Fibroblast of pulmonary artery (primary cell): ENCODE data around the gene ADH6.
A peak's percentile ranks its signal among the peaks of the same experiment; 100 is the strongest.

Source experiments
- DNase-seq: peaks from one replicate; pipeline ENCODE4 v3.0.0-alpha.2; 2010; ENCODE audit warnings: low read depth
- H3K4me3 ChIP-seq: replicated peaks from 2 replicates; pipeline ENCODE4 v1.5.1; 2011; ENCODE audit warnings: low read depth, mild to moderate bottlenecking, control low read depth, low read length, moderate library complexity
- CTCF ChIP-seq: IDR thresholded peaks from 2 replicates; pipeline ENCODE4 v1.5.1; 2011; ENCODE audit warnings: mild to moderate bottlenecking, control low read depth, low read length, inconsistent platforms; ENCODE audit errors: missing control alignments

The ADH6 gene

GRCh38 chr4:99221980-99222379 lies 2.9 kb upstream of the ADH6 start:
- peak; percentile 31 for DNase-seq
- no peak for TF ChIP-seq CTCF
- no peak overlapping the region for H3K4me3 ChIP-seq

DNA sequence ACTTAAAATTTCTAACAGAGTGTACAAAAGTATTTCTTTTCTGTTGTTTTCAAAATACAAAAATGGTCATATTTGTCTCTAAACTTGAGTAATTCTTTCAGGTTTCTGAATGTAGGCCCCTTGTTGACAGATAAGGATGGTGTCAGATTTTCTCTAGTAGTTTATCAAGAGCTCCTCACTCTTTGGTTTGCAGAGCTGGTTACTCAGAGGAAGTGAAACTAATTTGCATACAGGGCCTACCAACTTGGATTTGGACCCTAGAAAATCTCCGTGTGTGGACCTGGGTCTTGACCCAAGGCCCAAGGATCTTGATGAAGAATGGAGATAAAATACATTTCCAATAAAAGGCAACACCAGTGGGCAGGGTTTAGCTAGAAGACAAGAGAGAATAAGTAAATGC lies 433 bp upstream of the ADH6 start:
- no peak for DNase-seq
- no peak overlapping the region for H3K4me3 ChIP-seq
- TF ChIP-seq CTCF, result no peak

DNA sequence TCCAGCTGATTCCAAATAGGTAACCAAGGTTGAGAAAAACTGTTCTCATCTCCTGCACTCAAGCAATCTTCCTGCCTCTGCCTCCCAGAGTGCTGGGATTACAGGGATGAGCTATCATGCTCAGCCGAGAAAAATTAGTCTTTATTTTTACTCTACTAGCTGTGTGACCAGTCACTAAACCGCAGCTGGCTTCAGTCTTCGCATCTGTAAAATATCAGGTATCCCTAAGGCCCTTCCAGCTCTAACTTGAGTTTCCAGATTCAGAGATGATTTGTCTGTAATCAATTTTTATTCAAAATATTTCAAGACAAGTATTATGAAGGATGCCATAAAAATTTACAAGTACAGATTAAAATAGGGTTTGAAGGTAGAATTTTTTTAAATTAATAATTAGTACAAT lies 3.5 kb downstream of the ADH6 start:
- TF ChIP-seq CTCF, result no peak
- DNase-seq, result no peak
- H3K4me3 ChIP-seq, result no peak overlapping the region

DNA sequence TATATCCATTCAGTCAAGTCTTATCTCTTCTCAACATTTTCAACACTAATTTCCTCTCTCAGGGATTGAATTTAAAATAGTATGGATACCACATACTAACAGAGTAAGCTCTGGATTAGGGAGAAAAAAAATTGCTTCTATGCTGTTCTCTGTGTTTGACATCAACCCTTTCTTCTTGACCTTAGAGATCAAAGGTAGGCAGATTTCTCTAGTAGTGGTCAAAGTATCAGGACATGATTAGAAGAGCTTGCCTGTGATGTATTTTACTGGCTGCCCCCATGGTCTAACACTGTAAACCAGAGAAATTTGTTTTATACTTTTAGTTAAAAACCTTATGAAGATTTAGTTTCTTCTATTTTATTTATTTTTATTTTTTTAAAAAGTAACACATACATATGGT lies 8.3 kb downstream of the ADH6 start:
- TF ChIP-seq CTCF, result no peak
- no peak overlapping the region for H3K4me3 ChIP-seq
- no peak for DNase-seq

DNA sequence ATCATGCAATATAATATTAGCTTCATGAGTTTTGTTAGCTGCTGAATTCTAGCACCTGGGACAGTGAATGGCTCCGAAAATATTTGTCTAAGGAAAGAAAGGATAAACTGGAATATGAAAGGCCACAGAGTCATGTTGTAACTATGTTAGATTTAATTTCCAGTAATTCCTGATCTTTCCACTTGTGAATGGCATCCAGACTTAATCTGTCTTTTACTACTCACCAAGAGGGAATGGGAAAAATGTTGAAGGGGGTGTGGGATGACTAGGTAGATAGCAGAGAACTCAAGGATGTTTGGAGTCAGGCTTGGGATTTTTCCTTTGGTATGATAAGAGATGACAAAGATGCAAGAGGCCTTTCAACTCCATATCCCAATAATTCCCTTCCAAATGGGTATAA lies 9.4 kb downstream of the ADH6 start:
- no peak overlapping the region for H3K4me3 ChIP-seq
- TF ChIP-seq CTCF, result no peak
- DNase-seq, result peak; percentile 24

- no peak for TF ChIP-seq CTCF
- no peak overlapping the region for H3K4me3 ChIP-seq
- DNase-seq, result no peak
Measured at GRCh38 chr4:99208719-99209075, 10.3 kb downstream of the ADH6 start.

DNA sequence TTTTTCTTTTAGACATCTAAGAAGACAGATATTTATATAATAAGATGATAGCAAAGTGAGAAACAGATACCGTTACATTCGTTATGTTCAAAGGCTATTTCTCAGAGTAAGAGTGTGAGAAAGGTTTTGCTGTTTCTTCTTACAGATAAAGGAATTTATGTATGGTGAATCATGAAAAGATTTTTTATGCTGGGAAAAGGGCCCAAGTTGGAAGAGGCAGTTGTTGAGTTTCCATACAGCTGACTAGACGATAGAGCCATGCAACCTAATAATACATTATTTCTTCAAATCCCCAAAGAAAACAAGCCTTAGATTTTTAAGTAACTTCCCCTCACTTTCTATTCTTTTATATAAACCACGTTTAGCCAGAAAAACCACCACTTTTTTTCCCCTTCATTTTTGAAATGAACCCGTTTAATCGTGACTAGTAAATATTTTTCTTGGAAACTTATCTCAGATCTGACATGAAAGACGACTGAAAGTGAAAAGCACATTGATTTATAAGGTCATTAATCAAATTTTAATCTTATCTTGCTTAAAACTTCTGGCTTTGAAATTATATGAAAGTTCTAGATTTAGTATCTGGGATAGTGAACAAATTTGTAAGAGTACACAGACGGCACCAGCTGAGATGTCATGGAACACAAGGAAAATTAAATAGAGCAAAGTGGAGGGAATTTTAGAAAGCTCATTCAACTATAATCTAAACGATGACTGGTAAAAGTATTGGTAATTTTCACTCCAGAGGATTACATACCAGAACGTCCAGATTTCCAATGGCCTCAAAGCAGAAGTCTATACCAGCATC lies 10.9 kb downstream of the ADH6 start:
- TF ChIP-seq CTCF, result no peak
- H3K4me3 ChIP-seq, result no peak overlapping the region
- peak; percentile 44 for DNase-seq
